Chondrocyte (in vitro differentiated cells): Measurements from ENCODE around the gene EXOC2. TPM values are rescaled to one million over a fixed set of nuclear protein-coding genes. Genes with fewer than 3 reads are reported as not detected.

Source experiments
- DNase-seq: peaks from one replicate; pipeline ENCODE4 v3.0.0; 2021; ENCODE audit warnings: mixed read lengths, low spot score
- H3K27ac Mint-ChIP-seq: one replicate; pipeline ENCODE4 v1.8.0; 2021; ENCODE audit warnings: mild to moderate bottlenecking, moderate library complexity, mixed read lengths; ENCODE audit not compliant: unreplicated experiment
- H3K27me3 Mint-ChIP-seq: 2 replicates; pipeline ENCODE4 v1.8.0; 2021; ENCODE audit warnings: low read depth, mixed read lengths
- H3K36me3 Mint-ChIP-seq: 2 replicates; pipeline ENCODE4 v1.8.0; 2021; ENCODE audit warnings: low read depth, mixed read lengths
- H3K4me1 Mint-ChIP-seq: 2 replicates; pipeline ENCODE4 v1.8.0; 2021; ENCODE audit warnings: low read depth, mild to moderate bottlenecking, mixed read lengths
- H3K4me3 Mint-ChIP-seq: one replicate; pipeline ENCODE4 v1.8.0; 2021; ENCODE audit warnings: mild to moderate bottlenecking, moderate library complexity, mixed read lengths; ENCODE audit not compliant: unreplicated experiment
- H3K9me3 Mint-ChIP-seq: 2 replicates; pipeline ENCODE4 v1.8.0; 2021; ENCODE audit warnings: low read depth, mixed read lengths
- total RNA-seq: library from RNA; stranded (reverse); gene quantifications from 3 replicates; pipeline ENCODE4 v1.2.1, GENCODE V29; 2021
- TF ChIP-seq, protein P1 (sequence below): fragments of 200-600 bp; sonication (generic); IDR thresholded peaks from 2 replicates; pipeline ENCODE4 v1.5.0; 2021; ENCODE audit warnings: antibody characterized with exemption, mild to moderate bottlenecking, moderate library complexity

The EXOC2 gene
- total RNA-seq, 1 donor from 2014 or later: 27.5 TPM

DNA sequence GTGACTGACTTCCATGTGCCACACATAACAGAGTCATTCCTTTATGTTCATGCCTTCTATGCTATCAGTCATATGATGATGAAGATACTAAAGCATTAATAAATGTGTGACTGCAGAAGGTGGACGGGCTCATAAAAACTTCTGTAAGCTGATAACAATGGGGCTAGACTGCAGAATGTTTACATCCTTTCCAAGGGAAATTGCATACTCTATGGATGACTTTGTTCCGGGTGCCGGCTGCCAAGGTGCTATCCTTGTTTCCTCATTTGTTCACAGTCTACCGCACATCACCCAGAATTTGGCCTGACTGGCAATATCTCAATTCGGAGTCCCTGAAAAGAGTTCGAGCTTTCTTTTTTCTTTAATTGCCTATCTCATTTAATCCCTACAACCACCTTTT lies 121.0 kb downstream of the EXOC2 start:
- Mint-ChIP-seq H3K36me3 (peaks cover 29% of the 10 kb centered on the region), H3K4me1 (no peaks in the 10 kb centered on the region), H3K4me3 (no peak overlapping the region), H3K27ac (no peak overlapping the region), H3K9me3 (peaks cover 5% of the 10 kb centered on the region), H3K27me3 (no peaks in the 10 kb centered on the region)
- no peak for DNase-seq
- TF ChIP-seq, protein P1, sequence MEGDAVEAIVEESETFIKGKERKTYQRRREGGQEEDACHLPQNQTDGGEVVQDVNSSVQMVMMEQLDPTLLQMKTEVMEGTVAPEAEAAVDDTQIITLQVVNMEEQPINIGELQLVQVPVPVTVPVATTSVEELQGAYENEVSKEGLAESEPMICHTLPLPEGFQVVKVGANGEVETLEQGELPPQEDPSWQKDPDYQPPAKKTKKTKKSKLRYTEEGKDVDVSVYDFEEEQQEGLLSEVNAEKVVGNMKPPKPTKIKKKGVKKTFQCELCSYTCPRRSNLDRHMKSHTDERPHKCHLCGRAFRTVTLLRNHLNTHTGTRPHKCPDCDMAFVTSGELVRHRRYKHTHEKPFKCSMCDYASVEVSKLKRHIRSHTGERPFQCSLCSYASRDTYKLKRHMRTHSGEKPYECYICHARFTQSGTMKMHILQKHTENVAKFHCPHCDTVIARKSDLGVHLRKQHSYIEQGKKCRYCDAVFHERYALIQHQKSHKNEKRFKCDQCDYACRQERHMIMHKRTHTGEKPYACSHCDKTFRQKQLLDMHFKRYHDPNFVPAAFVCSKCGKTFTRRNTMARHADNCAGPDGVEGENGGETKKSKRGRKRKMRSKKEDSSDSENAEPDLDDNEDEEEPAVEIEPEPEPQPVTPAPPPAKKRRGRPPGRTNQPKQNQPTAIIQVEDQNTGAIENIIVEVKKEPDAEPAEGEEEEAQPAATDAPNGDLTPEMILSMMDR: no peak

DNA sequence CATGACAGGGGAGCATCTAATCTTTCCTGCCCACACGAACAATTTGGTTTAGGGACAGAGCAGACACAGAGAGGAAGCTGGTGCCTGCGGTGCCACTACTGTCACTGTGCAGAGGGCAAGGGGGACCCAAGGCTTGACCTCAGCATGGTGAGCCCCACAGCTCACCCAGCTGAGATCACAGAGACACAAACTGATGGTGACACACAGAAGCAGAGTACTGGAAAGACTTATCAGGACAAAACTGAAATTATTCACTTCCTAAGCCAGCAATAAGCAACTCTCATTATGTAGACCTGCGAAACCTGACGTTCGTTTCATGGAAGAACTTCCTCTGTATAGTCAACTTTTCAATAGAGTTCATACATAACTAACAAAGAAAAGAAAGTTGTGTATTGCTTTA lies 122.1 kb downstream of the EXOC2 start:
- peaks cover 31% of the 10 kb centered on the region for H3K36me3 Mint-ChIP-seq
- peaks cover 5% of the 10 kb centered on the region for H3K9me3 Mint-ChIP-seq
- H3K27me3 Mint-ChIP-seq: no peaks in the 10 kb centered on the region
- no peak for DNase-seq
- no peaks in the 10 kb centered on the region for H3K4me1 Mint-ChIP-seq
- H3K4me3 Mint-ChIP-seq: no peak overlapping the region
- H3K27ac Mint-ChIP-seq: no peak overlapping the region
- TF ChIP-seq, protein P1: no peak

DNA sequence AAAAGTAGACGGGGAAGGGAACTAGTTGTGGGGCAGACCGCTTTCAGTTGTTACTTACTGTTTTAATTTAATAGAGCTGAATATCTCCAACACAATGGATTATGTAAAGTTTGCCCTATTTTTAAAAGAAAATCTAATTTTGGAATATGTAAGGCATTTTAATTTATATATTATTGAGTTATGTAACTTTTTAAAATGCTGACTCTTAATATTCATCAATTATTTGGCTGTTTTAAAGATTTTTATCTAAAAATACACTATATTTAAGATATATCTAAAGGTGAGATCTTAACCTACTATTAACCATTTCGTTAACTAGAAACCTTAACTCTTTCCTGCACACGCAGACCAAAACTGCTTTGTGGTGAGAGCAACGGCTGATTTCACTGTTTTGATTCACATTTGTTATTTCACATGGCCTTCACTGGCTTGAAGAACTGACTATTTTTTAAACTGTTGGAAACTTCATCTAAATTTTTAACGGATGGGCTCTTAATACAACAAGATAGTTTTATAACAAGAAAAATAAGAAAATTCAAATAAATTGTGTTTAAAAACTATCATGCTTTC lies 123.9 kb downstream of the EXOC2 start:
- DNase-seq: no peak
- Mint-ChIP-seq H3K4me3 (no peak overlapping the region), H3K27ac (no peak overlapping the region), H3K36me3 (peaks cover 25% of the 10 kb centered on the region), H3K4me1 (no peaks in the 10 kb centered on the region), H3K9me3 (no peaks in the 10 kb centered on the region), H3K27me3 (no peaks in the 10 kb centered on the region)
- TF ChIP-seq, protein P1: no peak

DNA sequence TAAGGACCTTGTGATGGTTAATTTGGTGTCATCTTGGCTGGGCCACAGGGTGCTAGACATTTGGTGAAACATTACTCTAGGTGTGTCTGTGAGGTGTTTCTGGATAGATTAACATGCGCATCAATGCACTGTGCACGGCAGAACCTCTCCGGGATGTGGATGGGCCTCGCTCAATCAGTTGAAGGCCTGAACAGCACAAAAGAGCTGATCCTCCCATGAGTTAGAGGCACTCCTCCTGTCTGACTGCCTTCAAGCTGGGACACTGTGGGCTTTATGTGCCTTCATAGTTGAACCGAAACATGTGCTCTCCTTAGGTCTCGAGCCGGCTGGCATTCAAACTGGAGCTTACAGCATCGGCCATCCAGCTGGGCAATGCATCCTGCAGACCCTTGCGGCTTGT lies 124.9 kb downstream of the EXOC2 start:
- Mint-ChIP-seq H3K4me3 (no peak overlapping the region), H3K27me3 (no peaks in the 10 kb centered on the region), H3K9me3 (no peaks in the 10 kb centered on the region), H3K36me3 (peaks cover 27% of the 10 kb centered on the region), H3K27ac (no peak overlapping the region), H3K4me1 (no peaks in the 10 kb centered on the region)
- TF ChIP-seq, protein P1: no peak
- no peak for DNase-seq

DNA sequence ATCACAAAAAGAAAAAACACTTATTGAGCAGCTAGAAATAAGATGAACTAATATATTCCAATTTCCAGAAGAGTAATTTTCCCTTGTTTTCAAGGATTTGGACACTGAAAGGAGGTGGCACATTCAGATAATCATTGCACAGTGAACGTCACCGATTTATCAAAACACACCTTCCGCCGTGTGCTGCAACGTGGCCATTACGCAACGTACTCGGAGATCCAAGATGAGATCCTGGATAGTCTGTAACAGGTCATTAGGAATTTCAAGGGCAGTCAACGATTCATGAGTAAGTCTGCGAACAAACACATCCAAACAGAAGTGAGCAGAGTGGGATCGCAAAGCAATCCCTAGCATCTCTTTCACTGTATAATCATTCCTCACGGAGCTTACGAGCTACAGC lies 129.1 kb downstream of the EXOC2 start:
- Mint-ChIP-seq H3K4me3 (no peak overlapping the region), H3K27ac (no peak overlapping the region), H3K9me3 (no peaks in the 10 kb centered on the region), H3K27me3 (no peaks in the 10 kb centered on the region), H3K36me3 (peaks cover 32% of the 10 kb centered on the region), H3K4me1 (no peaks in the 10 kb centered on the region)
- TF ChIP-seq, protein P1: no peak
- no peak for DNase-seq
